GM19328 (cell line): Measurements from ENCODE around the gene TKTL1.
"Not testable (repeated sequence)": the region's sequence is repeated elsewhere in the genome, so short reads cannot be mapped to it uniquely, and the experiment has no call there.

ENCODE experiments used
- ATAC-seq: cut with Tn5 transposase; IDR thresholded peaks from one replicate; pipeline ENCODE4 v1.9.1; 2021; ENCODE audit warnings: mild to moderate bottlenecking, moderate library complexity; ENCODE audit not compliant: unreplicated experiment

The TKTL1 gene

GRCh38 chrX:154295664-154296310, at the start of gene TKTL1:
Gene TKTL1, plus strand, starts transcription at chrX:154295795. Its CDS starts 65 bp downstream, at chrX:154295860.
- no peak for ATAC-seq

GRCh38 chrX:154247377-154248045, 48.1 kb upstream of the TKTL1 start:
- not testable (repeated sequence) for ATAC-seq

GRCh38 chrX:154248076-154248475, 47.5 kb upstream of the TKTL1 start:
- not testable (repeated sequence) for ATAC-seq

DNA sequence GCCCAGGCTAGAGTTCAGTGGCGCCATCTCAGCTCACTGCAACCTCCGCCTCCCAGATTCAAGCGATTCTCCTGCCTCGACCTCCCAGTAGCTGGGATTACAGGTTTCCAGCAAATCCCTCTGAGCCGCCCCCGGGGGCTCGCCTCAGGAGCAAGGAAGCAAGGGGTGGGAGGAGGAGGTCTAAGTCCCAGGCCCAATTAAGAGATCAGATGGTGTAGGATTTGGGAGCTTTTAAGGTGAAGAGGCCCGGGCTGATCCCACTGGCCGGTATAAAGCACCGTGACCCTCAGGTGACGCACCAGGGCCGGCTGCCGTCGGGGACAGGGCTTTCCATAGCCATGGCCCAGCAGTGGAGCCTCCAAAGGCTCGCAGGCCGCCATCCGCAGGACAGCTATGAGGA, 38.3 kb upstream of the TKTL1 start, which contains the start of gene OPN1MW3:
TSS of gene OPN1MW3 (plus strand) at position 301 of the 400 bp plus-strand sequence. CDS start at position 339, 38 bp downstream.
- not testable (repeated sequence) for ATAC-seq

DNA sequence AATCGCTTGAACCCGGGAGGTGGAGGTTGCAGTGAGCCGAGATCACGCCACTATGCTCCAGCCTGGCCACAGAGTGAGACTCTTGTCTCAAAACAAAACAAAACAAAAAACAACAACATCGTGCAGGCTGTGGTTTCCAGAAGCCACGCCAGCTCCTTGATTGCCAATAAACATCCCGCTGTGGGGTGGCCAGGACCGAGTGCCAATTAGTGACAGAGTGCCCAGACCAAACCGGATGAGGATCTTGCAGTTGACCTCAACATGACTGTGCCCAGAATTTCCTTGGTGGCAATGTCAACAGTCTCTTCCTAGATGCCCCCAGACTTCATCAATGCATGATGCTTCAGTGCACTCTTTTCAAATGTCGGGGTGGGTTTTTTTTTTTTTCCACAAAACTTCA, 36.9 kb upstream of the TKTL1 start:
- not testable (repeated sequence) for ATAC-seq

GRCh38 chrX:154263072-154263471, 32.5 kb upstream of the TKTL1 start:
- ATAC-seq: not testable (repeated sequence)

DNA sequence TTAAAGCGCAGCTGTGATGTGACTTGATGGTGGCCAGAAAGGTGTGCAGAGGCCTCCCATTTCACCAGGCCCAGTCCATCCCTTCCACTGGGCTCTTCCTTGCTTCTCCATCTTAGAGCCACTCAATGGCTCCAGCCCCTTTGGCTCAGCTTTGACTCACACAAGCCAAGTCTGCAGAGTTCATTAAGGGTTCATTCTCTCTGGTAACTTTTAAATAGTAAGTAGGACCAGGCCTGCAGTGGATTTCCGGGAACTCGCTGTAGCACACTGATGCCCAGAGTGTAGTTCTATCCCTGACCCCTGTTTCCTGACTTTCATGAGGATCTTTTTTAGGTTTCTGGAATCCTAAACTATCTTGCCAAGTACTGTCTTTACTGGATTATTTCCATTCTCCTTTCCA, 26.4 kb upstream of the TKTL1 start:
- not testable (repeated sequence) for ATAC-seq

GRCh38 chrX:154284489-154285338, 10.9 kb upstream of the TKTL1 start:
- not testable (repeated sequence) for ATAC-seq

DNA sequence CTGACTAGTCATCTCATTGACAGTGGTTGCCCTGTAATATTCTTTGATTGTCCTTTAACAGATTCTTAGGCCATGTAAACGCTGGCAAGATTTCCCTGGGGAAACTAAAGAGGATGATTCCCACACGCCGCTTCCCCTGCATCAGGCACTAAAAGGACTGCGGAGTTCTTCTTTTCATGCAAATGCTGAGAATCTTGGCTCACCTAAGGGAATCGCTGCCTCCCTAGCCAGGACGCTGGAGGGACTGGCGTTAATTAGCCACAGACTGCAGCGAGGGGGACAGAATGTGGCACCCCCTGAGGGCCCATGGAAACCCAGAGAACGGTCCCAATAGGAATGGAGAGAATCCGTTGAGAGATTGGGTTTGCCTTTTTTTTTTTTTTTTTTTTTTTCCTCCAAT, 9.2 kb upstream of the TKTL1 start:
- not testable (repeated sequence) for ATAC-seq

DNA sequence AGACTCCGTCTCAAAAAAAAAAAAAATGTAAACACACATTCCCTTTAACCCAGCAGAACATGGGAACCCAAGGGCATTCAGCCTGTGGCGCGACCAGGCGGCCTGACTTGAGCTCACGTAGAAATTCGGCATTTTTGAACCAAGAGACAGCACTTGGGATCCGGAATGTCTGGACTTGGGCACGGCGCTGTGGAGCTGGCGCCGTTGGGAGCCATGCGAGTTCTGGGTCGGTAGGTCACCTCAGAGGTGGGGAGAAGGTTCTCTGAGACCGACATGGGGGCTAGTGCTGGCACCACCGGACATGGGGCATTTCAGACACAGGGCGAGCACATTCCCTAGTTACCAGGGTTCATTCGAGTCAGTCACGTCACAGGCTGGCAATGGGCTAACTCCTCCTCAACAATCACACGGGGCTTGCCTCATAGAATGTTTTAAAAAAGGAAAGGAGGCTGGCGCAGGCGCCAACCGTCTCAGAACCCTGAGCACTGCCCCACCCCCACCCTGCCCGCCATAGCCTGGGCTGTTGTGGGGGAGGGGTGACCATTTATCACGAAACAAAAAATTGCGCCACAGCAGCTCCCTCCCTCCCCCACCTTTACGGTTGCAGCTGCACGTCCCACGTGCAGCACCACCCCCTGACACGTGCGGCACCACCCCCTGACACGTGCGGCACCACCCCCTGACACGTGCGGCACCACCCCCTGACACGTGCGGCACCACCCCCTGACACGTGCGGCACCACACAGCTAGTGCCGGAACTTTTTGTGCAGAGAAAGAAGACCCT, 612 bp upstream of the TKTL1 start, which contains the start of gene TEX28:
TSS of gene TEX28 (minus strand) at position 334 of the 784 bp plus-strand sequence. CDS start 3,007 bp downstream, outside the sequence.
- no peak for ATAC-seq

DNA sequence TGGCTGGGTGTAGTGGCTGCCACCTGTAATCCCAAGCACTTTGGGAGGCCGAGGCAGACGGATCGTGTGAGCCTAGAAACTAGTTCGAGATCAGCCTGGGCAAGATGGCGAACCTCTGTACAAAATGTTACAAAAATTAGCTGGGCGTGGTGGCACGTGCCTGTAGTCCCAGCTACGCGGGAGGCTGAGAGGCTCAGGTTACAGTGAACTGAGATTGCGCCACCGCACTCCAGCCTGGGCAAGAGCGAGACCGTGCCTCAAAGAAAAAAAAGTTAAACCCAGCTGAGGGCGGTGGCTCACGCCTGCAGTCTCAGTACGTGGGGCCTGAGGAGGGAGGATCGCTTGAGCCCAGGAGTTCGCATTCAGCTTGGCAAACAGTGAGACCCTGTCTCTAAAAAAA, 1.1 kb downstream of the TKTL1 start:
- no peak for ATAC-seq

GRCh38 chrX:154298312-154298711, 2.7 kb downstream of the TKTL1 start:
- ATAC-seq: no peak

- ATAC-seq: no peak
Observed at GRCh38 chrX:154300816-154301215, 5.2 kb downstream of the TKTL1 start.

DNA sequence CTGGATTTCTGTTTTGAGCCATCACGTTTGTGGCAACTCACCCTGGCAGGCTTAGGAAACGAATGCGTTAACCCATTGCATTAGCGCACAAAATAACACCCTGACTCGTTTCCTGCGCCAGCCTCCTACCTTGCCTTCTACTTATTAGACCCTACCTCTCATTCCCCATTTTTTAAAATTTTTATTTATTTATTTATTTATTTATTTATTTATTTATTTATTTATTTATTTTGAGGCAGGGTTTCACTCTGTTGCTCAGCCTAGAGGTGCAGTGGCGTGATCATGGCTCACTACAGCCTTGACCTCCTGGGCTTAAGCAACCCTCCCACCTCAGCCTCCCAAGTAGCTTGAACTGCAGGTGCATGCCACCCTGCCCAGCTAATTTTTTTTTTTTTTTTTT, 7.4 kb downstream of the TKTL1 start:
- not testable (repeated sequence) for ATAC-seq

DNA sequence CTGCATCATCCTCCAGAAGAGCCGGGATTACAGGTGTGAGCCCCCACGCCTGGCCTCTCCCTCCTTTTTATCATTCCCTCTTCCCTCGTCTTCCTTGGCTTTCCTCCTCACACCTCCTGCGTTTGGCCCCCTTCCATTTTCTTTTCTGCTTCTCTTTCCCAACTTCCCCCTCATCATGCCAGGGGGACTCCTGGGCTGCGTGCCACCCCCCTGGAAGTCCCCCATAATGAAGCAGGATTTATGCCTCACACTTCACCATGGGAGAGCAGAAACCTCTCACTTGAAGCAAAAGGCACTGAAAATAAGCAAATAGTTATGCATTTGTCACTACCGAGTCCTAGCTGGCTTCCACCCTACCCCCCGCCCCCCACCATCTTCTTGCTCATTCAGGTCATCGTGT, 7.9 kb downstream of the TKTL1 start:
- ATAC-seq: no peak

GRCh38 chrX:154304846-154305245, 9.3 kb downstream of the TKTL1 start:
- no peak for ATAC-seq

DNA sequence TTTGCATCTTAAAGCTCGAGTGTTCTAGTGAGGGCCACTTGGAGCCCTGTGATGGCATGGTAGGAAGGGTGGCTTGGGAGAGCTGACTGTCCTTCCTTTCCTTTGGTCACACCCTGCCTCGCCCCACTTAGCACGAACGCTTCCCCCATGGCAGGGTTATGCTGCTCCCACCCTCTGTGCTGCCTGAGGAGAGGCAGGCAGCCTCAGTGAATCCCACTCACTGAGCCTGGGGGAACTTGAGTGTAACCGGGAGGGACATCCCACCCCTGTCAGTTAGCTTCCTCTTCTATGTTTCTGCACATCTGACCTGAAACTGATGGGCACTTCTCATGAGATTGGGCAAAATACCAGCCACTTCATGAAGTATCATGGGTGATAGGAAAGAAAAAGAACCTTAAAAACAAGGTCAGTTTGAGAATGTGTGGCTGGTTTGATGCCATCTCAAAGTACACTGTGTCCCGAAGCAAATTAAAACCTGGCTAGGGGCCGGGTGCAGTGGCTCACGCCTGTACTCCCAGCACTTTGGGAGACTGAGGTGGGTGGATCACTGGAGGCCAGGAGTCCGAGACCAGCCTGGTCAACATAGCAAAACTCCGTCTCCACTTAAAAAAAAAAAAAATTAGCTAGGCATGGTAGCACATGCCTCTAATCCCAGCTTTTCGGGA, 10.1 kb downstream of the TKTL1 start:
- no peak for ATAC-seq

DNA sequence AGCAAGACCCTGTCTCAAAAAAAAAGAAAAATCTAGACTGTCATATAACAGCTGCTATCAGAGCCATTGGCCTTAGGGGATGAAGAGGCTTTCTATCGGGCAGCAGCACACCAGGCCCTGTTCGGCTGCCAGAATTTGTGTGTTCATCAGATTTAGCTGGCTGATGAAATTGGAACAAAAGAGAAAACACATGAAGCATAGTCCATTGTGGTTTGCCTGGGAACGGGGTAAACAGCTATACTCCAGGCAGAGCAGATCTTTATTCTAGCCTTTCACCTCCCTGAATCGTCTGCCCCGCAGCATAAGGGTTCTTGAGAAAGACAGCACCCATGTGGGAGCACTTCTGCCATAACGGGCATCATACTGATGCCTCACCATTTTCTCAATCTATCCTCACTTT, 11.6 kb downstream of the TKTL1 start:
- no peak for ATAC-seq

GRCh38 chrX:154308108-154308946, 12.7 kb downstream of the TKTL1 start:
- no peak for ATAC-seq
